Left renal pelvis (tissue), 4 donors: ENCODE results near the gene UBE2C. TPM values are rescaled to one million over a fixed set of nuclear protein-coding genes. Genes with fewer than 3 reads are reported as not detected.
"Not testable (repeated sequence)": the region's sequence is repeated elsewhere in the genome, so short reads cannot be mapped to it uniquely, and the experiment has no call there.

Experiments used
- DNase-seq, 4 donors: peaks; one replicate each; pipeline ENCODE4 v3.0.0-alpha.2; 2013; ENCODE audit warnings: low read depth in 4 of 4, low spot score in 3 of 4
- polyA plus RNA-seq, 4 donors: library from polyadenylated mRNA; unstranded; fragments of 120-200 nt; gene quantifications; one replicate each; pipeline ENCODE4 v1.2.1, GENCODE V29; 2013; ENCODE audit not compliant: insufficient read length in 4 of 4

UBE2C gene
- polyA plus RNA-seq, 4 donors, result 59.8 to 69.9 (median 67.4) TPM

GRCh38 chr20:45829673-45830106 is 17.2 kb downstream of the UBE2C start:
- not testable (repeated sequence) for DNase-seq

- no peak for DNase-seq
Observed at GRCh38 chr20:45832619-45833018, 20.2 kb downstream of the UBE2C start.

GRCh38 chr20:45833030-45833882 is 20.8 kb downstream of the UBE2C start, which contains the start of gene SNX21:
TSS of gene SNX21 (plus strand) at chr20:45833799. CDS start at chr20:45833920, 121 bp downstream.
- DNase-seq, result peak in 1 of 4 donors; percentile 68

GRCh38 chr20:45833883-45834796 is 21.7 kb downstream of the UBE2C start:
- no peak for DNase-seq

- DNase-seq, result no peak
Observed at GRCh38 chr20:45834797-45835161, 22.3 kb downstream of the UBE2C start.

- DNase-seq, result no peak
Observed at GRCh38 chr20:45835329-45835765, 22.9 kb downstream of the UBE2C start.

GRCh38 chr20:45835825-45836224 is 23.4 kb downstream of the UBE2C start:
- no peak for DNase-seq

- DNase-seq, result no peak
Observed at GRCh38 chr20:45836841-45837240, 24.4 kb downstream of the UBE2C start.

GRCh38 chr20:45840700-45841198 is 28.3 kb downstream of the UBE2C start:
- no peak for DNase-seq

GRCh38 chr20:45841407-45842129 is 29.1 kb downstream of the UBE2C start:
- no peak for DNase-seq

- no peak for DNase-seq
Observed at GRCh38 chr20:45842169-45842812, 29.8 kb downstream of the UBE2C start.

- no peak for DNase-seq
Observed at GRCh38 chr20:45843506-45843905, 31.1 kb downstream of the UBE2C start.

GRCh38 chr20:45845452-45845851 is 33.0 kb downstream of the UBE2C start:
- DNase-seq, result no peak

- no peak for DNase-seq
Observed at GRCh38 chr20:45848421-45848820, 36.0 kb downstream of the UBE2C start.

- DNase-seq, result no peak
Observed at GRCh38 chr20:45848969-45849582, 36.6 kb downstream of the UBE2C start.

GRCh38 chr20:45850238-45850637 is 37.8 kb downstream of the UBE2C start:
- no peak for DNase-seq

GRCh38 chr20:45850926-45851325 is 38.5 kb downstream of the UBE2C start:
- DNase-seq, result no peak

- DNase-seq, result no peak
Observed at GRCh38 chr20:45851501-45851900, 39.1 kb downstream of the UBE2C start.

GRCh38 chr20:45852326-45852725 is 39.9 kb downstream of the UBE2C start:
- DNase-seq, result no peak

- DNase-seq, result no peak
Observed at GRCh38 chr20:45853484-45853883, 41.0 kb downstream of the UBE2C start.
